Measurements from ENCODE around the gene FLACC1.
A peak's percentile ranks its signal among the peaks of the same experiment; 100 is the strongest.
"Not testable (repeated sequence)": the region's sequence is repeated elsewhere in the genome, so short reads cannot be mapped to it uniquely, and the experiment has no call there.

Gene FLACC1

GRCh38 chr2:201357221-201357620 lies at the start of gene FLACC1:
Gene FLACC1, minus strand, starts transcription at chr2:201357345. Its CDS starts 5,941 bp downstream, at chr2:201351404.
- DNase-seq (ENCODE audit: low spot score), result no peak

- DNase-seq (ENCODE audit: low spot score), result no peak
Observed at GRCh38 chr2:201406077-201406662, 49.0 kb upstream of the FLACC1 start.

GRCh38 chr2:201404699-201405280 lies 47.6 kb upstream of the FLACC1 start:
- no peak for DNase-seq (ENCODE audit: low spot score)

- no peak for DNase-seq (ENCODE audit: low spot score)
Observed at GRCh38 chr2:201403880-201404279, 46.7 kb upstream of the FLACC1 start.

- DNase-seq (ENCODE audit: low spot score), result no peak
Observed at GRCh38 chr2:201402651-201403562, 45.8 kb upstream of the FLACC1 start.

GRCh38 chr2:201401815-201402214 lies 44.7 kb upstream of the FLACC1 start:
- no peak for DNase-seq (ENCODE audit: low spot score)

GRCh38 chr2:201396595-201396994 lies 39.5 kb upstream of the FLACC1 start:
- no peak for DNase-seq (ENCODE audit: low spot score)

GRCh38 chr2:201383136-201383535 lies 26.0 kb upstream of the FLACC1 start:
- DNase-seq (ENCODE audit: low spot score), result no peak

GRCh38 chr2:201378496-201379397 lies 21.6 kb upstream of the FLACC1 start:
- no peak for DNase-seq (ENCODE audit: low spot score)

GRCh38 chr2:201377218-201377617 lies 20.1 kb upstream of the FLACC1 start:
- DNase-seq (ENCODE audit: low spot score), result no peak

GRCh38 chr2:201369775-201370174 lies 12.6 kb upstream of the FLACC1 start:
- no peak for DNase-seq (ENCODE audit: low spot score)

- not testable (repeated sequence) for DNase-seq (ENCODE audit: low spot score)
Observed at GRCh38 chr2:201369318-201369717, 12.2 kb upstream of the FLACC1 start.

- DNase-seq (ENCODE audit: low spot score), result no peak
Observed at GRCh38 chr2:201366146-201366545, 9.0 kb upstream of the FLACC1 start.

GRCh38 chr2:201363857-201364560 lies 6.9 kb upstream of the FLACC1 start:
- peak; percentile 43 for DNase-seq (ENCODE audit: low spot score)

- DNase-seq (ENCODE audit: low spot score), result no peak
Observed at GRCh38 chr2:201362396-201362795, 5.3 kb upstream of the FLACC1 start.

- no peak for DNase-seq (ENCODE audit: low spot score)
Observed at GRCh38 chr2:201361078-201361733, 4.1 kb upstream of the FLACC1 start.

- DNase-seq (ENCODE audit: low spot score), result no peak
Observed at GRCh38 chr2:201360256-201360655, 3.1 kb upstream of the FLACC1 start.

GRCh38 chr2:201358684-201359083 lies 1.5 kb upstream of the FLACC1 start:
- DNase-seq (ENCODE audit: low spot score), result no peak

- no peak for DNase-seq (ENCODE audit: low spot score)
Observed at GRCh38 chr2:201353116-201353515, 4.0 kb downstream of the FLACC1 start.

- DNase-seq (ENCODE audit: low spot score), result no peak
Observed at GRCh38 chr2:201350879-201351278, 6.3 kb downstream of the FLACC1 start.

- DNase-seq (ENCODE audit: low spot score), result no peak
Observed at GRCh38 chr2:201349601-201350000, 7.5 kb downstream of the FLACC1 start.

Measured in D341Med (cell line).